ENCODE measurements around the gene MRPL23.
A peak's percentile ranks its signal among the peaks of the same experiment; 100 is the strongest.
"Not testable (repeated sequence)": the region's sequence is repeated elsewhere in the genome, so short reads cannot be mapped to it uniquely, and the experiment has no call there.

The MRPL23 gene

GRCh38 chr11:1934335-1935155, 12.6 kb upstream of the MRPL23 start:
- no peak for DNase-seq

GRCh38 chr11:1935156-1936071, 11.7 kb upstream of the MRPL23 start:
- DNase-seq: peak in 1 of 2 donors; percentile 0

GRCh38 chr11:1936072-1936780, 10.9 kb upstream of the MRPL23 start:
- no peak for DNase-seq

- DNase-seq: peak in 1 of 2 donors; percentile 1
Measured at GRCh38 chr11:1936781-1937615, 10.1 kb upstream of the MRPL23 start.

GRCh38 chr11:1937616-1938342, 9.4 kb upstream of the MRPL23 start:
- DNase-seq: peak in 1 of 2 donors; percentile 0

GRCh38 chr11:1938343-1939005, 8.7 kb upstream of the MRPL23 start:
- peak in 1 of 2 donors; percentile 0 for DNase-seq

GRCh38 chr11:1939006-1939625, 8.0 kb upstream of the MRPL23 start:
- peak in 1 of 2 donors; percentile 0 for DNase-seq

- DNase-seq: not testable (repeated sequence)
Measured at GRCh38 chr11:1939788-1940187, 7.3 kb upstream of the MRPL23 start.

GRCh38 chr11:1942558-1943260, 4.4 kb upstream of the MRPL23 start:
- no peak for DNase-seq

GRCh38 chr11:1943576-1943975, 3.6 kb upstream of the MRPL23 start:
- DNase-seq: peak in 1 of 2 donors; percentile 0

GRCh38 chr11:1943977-1944376, 3.2 kb upstream of the MRPL23 start:
- no peak for DNase-seq

- DNase-seq: no peak
Measured at GRCh38 chr11:1947592-1948237, 583 bp downstream of the MRPL23 start.

GRCh38 chr11:1948389-1948788, 1.3 kb downstream of the MRPL23 start:
- DNase-seq: no peak

GRCh38 chr11:1949302-1949701, 2.2 kb downstream of the MRPL23 start:
- DNase-seq: no peak

GRCh38 chr11:1949922-1950321, 2.8 kb downstream of the MRPL23 start:
- no peak for DNase-seq

GRCh38 chr11:1952806-1953482, 5.8 kb downstream of the MRPL23 start:
- no peak for DNase-seq

GRCh38 chr11:1953489-1954266, 6.5 kb downstream of the MRPL23 start:
- DNase-seq: no peak

GRCh38 chr11:1958367-1958766, 11.2 kb downstream of the MRPL23 start:
- no peak for DNase-seq
